ENCODE data around the gene REEP3. TPM values are rescaled to one million over a fixed set of nuclear protein-coding genes. Genes with fewer than 3 reads are reported as not detected.

The REEP3 gene
- total and polyA plus RNA-seq, 2 experiments from 2014 or later = 69.9 to 72.1 TPM

GRCh38 chr10:63548860-63549259 is 27.7 kb downstream of the REEP3 start:
- H3K4me1 ChIP-seq (ENCODE audit: insufficient read depth) = peaks cover 48% of the 10 kb centered on the region
- H3K27me3 ChIP-seq (replicated peaks; ENCODE audit: insufficient read depth) = no peaks in the 10 kb centered on the region
- H3K79me2 ChIP-seq (ENCODE audit: insufficient read depth) = peaks cover 79% of the 10 kb centered on the region
- no peak overlapping the region for H3K4me2 ChIP-seq (ENCODE audit: unreplicated experiment)
- H2AFZ ChIP-seq = no peak overlapping the region
- no peaks in the 10 kb centered on the region for H3K9me2 ChIP-seq (ENCODE audit: insufficient read depth)
- no peak overlapping the region for H3K4me3 ChIP-seq
- H3K9me3 ChIP-seq (ENCODE audit: low read depth) = no peaks in the 10 kb centered on the region
- H3K27ac ChIP-seq = peak overlapping the region; percentile 77
- no peak for DNase-seq
- no peak for TF ChIP-seq EZH2 (IDR thresholded peaks at IDR 0.05; ENCODE audit: insufficient read depth, poor library complexity, severe bottlenecking)
- TF ChIP-seq EZH2phosphoT487 (IDR thresholded peaks at IDR 0.05; ENCODE audit: insufficient read depth, low read depth) = no peak
- no peaks in the 10 kb centered on the region for H4K20me1 ChIP-seq (ENCODE audit: insufficient read depth)
- H3F3A ChIP-seq (ENCODE audit: insufficient read depth) = peaks cover 40% of the 10 kb centered on the region
- in situ Hi-C loops (cut with MboI) = no loop called here
- no peaks in the 10 kb centered on the region for H3K36me3 ChIP-seq (ENCODE audit: low read depth)
- H3K9ac ChIP-seq = no peak overlapping the region

GRCh38 chr10:63549810-63550209 is 28.6 kb downstream of the REEP3 start:
- no peak overlapping the region for H3K4me2 ChIP-seq (ENCODE audit: unreplicated experiment)

GRCh38 chr10:63553031-63553430 is 31.8 kb downstream of the REEP3 start:
- DNase-seq = peak; percentile 88
- H3K27me3 ChIP-seq (replicated peaks; ENCODE audit: insufficient read depth) = no peaks in the 10 kb centered on the region
- H3K36me3 ChIP-seq (ENCODE audit: low read depth) = no peaks in the 10 kb centered on the region
- peaks cover 48% of the 10 kb centered on the region for H3F3A ChIP-seq (ENCODE audit: insufficient read depth)
- peaks cover 53% of the 10 kb centered on the region for H3K4me1 ChIP-seq (ENCODE audit: insufficient read depth)
- no peaks in the 10 kb centered on the region for H3K9me3 ChIP-seq (ENCODE audit: low read depth)
- peak overlapping the region; percentile 82 for H3K9ac ChIP-seq
- no peaks in the 10 kb centered on the region for H3K9me2 ChIP-seq (ENCODE audit: insufficient read depth)
- peak overlapping the region; percentile 61 for H2AFZ ChIP-seq
- TF ChIP-seq EZH2 (IDR thresholded peaks at IDR 0.05; ENCODE audit: insufficient read depth, poor library complexity, severe bottlenecking) (no peak), EZH2phosphoT487 (IDR thresholded peaks at IDR 0.05; ENCODE audit: insufficient read depth, low read depth) (no peak)
- H3K27ac ChIP-seq = peak overlapping the region; percentile 98
- H4K20me1 ChIP-seq (ENCODE audit: insufficient read depth) = no peaks in the 10 kb centered on the region
- peaks cover 69% of the 10 kb centered on the region for H3K79me2 ChIP-seq (ENCODE audit: insufficient read depth)
- peak overlapping the region; percentile 75 for H3K4me2 ChIP-seq (ENCODE audit: unreplicated experiment)
- 15% methylated on average over 4 of the region's 4 CpGs for WGBS, 2 experiments (ENCODE audit: low coverage in 1 of 2, low lambda C conversion rate in 2 of 2, missing lambda C conversion rate in 2 of 2)
- peak overlapping the region; percentile 30 for H3K4me3 ChIP-seq
- in situ Hi-C loops (cut with MboI) = no loop called here

More at GRCh38 chr10:63549810-63550209, 28.6 kb downstream of the REEP3 start:
- Histone ChIP-seq H3K27me3 (replicated peaks; ENCODE audit: insufficient read depth) (no peaks in the 10 kb centered on the region), H4K20me1 (ENCODE audit: insufficient read depth) (no peaks in the 10 kb centered on the region), H3K9me3 (ENCODE audit: low read depth) (no peaks in the 10 kb centered on the region), H3K79me2 (ENCODE audit: insufficient read depth) (peaks cover 70% of the 10 kb centered on the region), H2AFZ (no peak overlapping the region), H3K27ac (no peak overlapping the region), H3F3A (ENCODE audit: insufficient read depth) (peaks cover 47% of the 10 kb centered on the region), H3K36me3 (ENCODE audit: low read depth) (no peaks in the 10 kb centered on the region), H3K4me1 (ENCODE audit: insufficient read depth) (peaks cover 51% of the 10 kb centered on the region), H3K9me2 (ENCODE audit: insufficient read depth) (no peaks in the 10 kb centered on the region), H3K9ac (no peak overlapping the region), H3K4me3 (no peak overlapping the region)
- no peak for TF ChIP-seq EZH2 (IDR thresholded peaks at IDR 0.05; ENCODE audit: insufficient read depth, poor library complexity, severe bottlenecking)
- TF ChIP-seq EZH2phosphoT487 (IDR thresholded peaks at IDR 0.05; ENCODE audit: insufficient read depth, low read depth) = no peak
- no peak for DNase-seq
- 88 to 92% methylated on average over 3 of the region's 3 CpGs for WGBS, 2 experiments (ENCODE audit: low coverage in 1 of 2, low lambda C conversion rate in 2 of 2, missing lambda C conversion rate in 2 of 2)
- in situ Hi-C loops (cut with MboI) = no loop called here

GRCh38 chr10:63553473-63553872 is 32.3 kb downstream of the REEP3 start:
- Histone ChIP-seq H3K9ac (peak overlapping the region; percentile 82), H3K9me3 (ENCODE audit: low read depth) (no peaks in the 10 kb centered on the region), H3K4me3 (peak overlapping the region; percentile 30), H2AFZ (peak overlapping the region; percentile 61), H3F3A (ENCODE audit: insufficient read depth) (peaks cover 44% of the 10 kb centered on the region), H3K9me2 (ENCODE audit: insufficient read depth) (no peaks in the 10 kb centered on the region), H3K27ac (peak overlapping the region; percentile 98), H3K36me3 (ENCODE audit: low read depth) (no peaks in the 10 kb centered on the region), H4K20me1 (ENCODE audit: insufficient read depth) (no peaks in the 10 kb centered on the region), H3K4me1 (ENCODE audit: insufficient read depth) (peaks cover 49% of the 10 kb centered on the region), H3K79me2 (ENCODE audit: insufficient read depth) (peaks cover 71% of the 10 kb centered on the region), H3K27me3 (replicated peaks; ENCODE audit: insufficient read depth) (no peaks in the 10 kb centered on the region), H3K4me2 (ENCODE audit: unreplicated experiment) (peak overlapping the region; percentile 75)
- WGBS, 2 experiments (ENCODE audit: low coverage in 1 of 2, low lambda C conversion rate in 2 of 2, missing lambda C conversion rate in 2 of 2) = 42 to 43% methylated on average over 6 of the region's 6 CpGs
- DNase-seq = peak; percentile 68
- in situ Hi-C loops (cut with MboI) = no loop called here
- TF ChIP-seq EZH2 (IDR thresholded peaks at IDR 0.05; ENCODE audit: insufficient read depth, poor library complexity, severe bottlenecking) (no peak), EZH2phosphoT487 (IDR thresholded peaks at IDR 0.05; ENCODE audit: insufficient read depth, low read depth) (no peak)

GRCh38 chr10:63554657-63555056 is 33.5 kb downstream of the REEP3 start:
- H3K9ac ChIP-seq = peak overlapping the region; percentile 82
- no peaks in the 10 kb centered on the region for H3K27me3 ChIP-seq (replicated peaks; ENCODE audit: insufficient read depth)
- peak overlapping the region; percentile 75 for H3K4me2 ChIP-seq (ENCODE audit: unreplicated experiment)
- H4K20me1 ChIP-seq (ENCODE audit: insufficient read depth) = no peaks in the 10 kb centered on the region
- H2AFZ ChIP-seq = peak overlapping the region; percentile 25
- 48 to 73% methylated on average over 2 of the region's 2 CpGs for WGBS, 2 experiments (ENCODE audit: low coverage in 1 of 2, low lambda C conversion rate in 2 of 2, missing lambda C conversion rate in 2 of 2)
- H3K79me2 ChIP-seq (ENCODE audit: insufficient read depth) = peaks cover 71% of the 10 kb centered on the region
- in situ Hi-C loops (cut with MboI) = no loop called here
- peaks cover 46% of the 10 kb centered on the region for H3K4me1 ChIP-seq (ENCODE audit: insufficient read depth)
- peak overlapping the region; percentile 98 for H3K27ac ChIP-seq
- H3K4me3 ChIP-seq = peak overlapping the region; percentile 30; the same call in 1 of the 2 replicates
- peak; percentile 85 for DNase-seq
- no peaks in the 10 kb centered on the region for H3K36me3 ChIP-seq (ENCODE audit: low read depth)
- H3K9me2 ChIP-seq (ENCODE audit: insufficient read depth) = no peaks in the 10 kb centered on the region
- no peaks in the 10 kb centered on the region for H3K9me3 ChIP-seq (ENCODE audit: low read depth)
- TF ChIP-seq EZH2phosphoT487 (IDR thresholded peaks at IDR 0.05; ENCODE audit: insufficient read depth, low read depth) (no peak), EZH2 (IDR thresholded peaks at IDR 0.05; ENCODE audit: insufficient read depth, poor library complexity, severe bottlenecking) (no peak)
- H3F3A ChIP-seq (ENCODE audit: insufficient read depth) = peaks cover 38% of the 10 kb centered on the region
